ENCODE data around the gene MAP3K6. TPM values are rescaled to one million over a fixed set of nuclear protein-coding genes. Genes with fewer than 3 reads are reported as not detected.
A peak's percentile ranks its signal among the peaks of the same experiment; 100 is the strongest.
"Not testable (repeated sequence)": the region's sequence is repeated elsewhere in the genome, so short reads cannot be mapped to it uniquely, and the experiment has no call there.

The MAP3K6 gene
- polyA plus RNA-seq, 1 donor from 2014 or later = 4.4 TPM

- Histone ChIP-seq H3K9me3 (ENCODE audit: low read length) (no peaks in the 10 kb centered on the region), H3K4me2 (ENCODE audit: low read length) (no peak overlapping the region), H3K9me2 (ENCODE audit: insufficient read depth, low read length) (no peaks in the 10 kb centered on the region), H3F3A (ENCODE audit: insufficient read depth, low read length, poor library complexity, severe bottlenecking) (no peaks in the 10 kb centered on the region), H2AFZ (ENCODE audit: low read depth, low read length) (no peak overlapping the region), H3K36me3 (ENCODE audit: insufficient read depth, low read length) (peaks cover 4% of the 10 kb centered on the region), H4K20me1 (ENCODE audit: insufficient read depth) (no peaks in the 10 kb centered on the region), H3K27ac (ENCODE audit: low read length) (no peak overlapping the region), H3K9ac (ENCODE audit: low read length) (no peak overlapping the region), H3K79me2 (replicated peaks; ENCODE audit: insufficient read depth, low read length) (no peaks in the 10 kb centered on the region), H3K27me3 (ENCODE audit: insufficient read depth, low read depth, low read length) (no peaks in the 10 kb centered on the region), H3K4me3 (ENCODE audit: low read length) (no peak overlapping the region)
- TF ChIP-seq EP300 (conservative IDR thresholded peaks at IDR 0.05; ENCODE audit: poor library complexity, severe bottlenecking) (no peak), POLR2AphosphoS5 (IDR thresholded peaks at IDR 0.05) (no peak), RAD21 (conservative IDR thresholded peaks at IDR 0.05) (no peak), REST (IDR thresholded peaks at IDR 0.05; ENCODE audit: borderline replicate concordance) (no peak), SMC3 (conservative IDR thresholded peaks at IDR 0.05; ENCODE audit: poor library complexity) (no peak), MXI1 (conservative IDR thresholded peaks at IDR 0.05; ENCODE audit: poor library complexity, severe bottlenecking) (no peak)
These were observed 41.4 kb upstream of the MAP3K6 start for GRCh38 chr1:27408151-27408550.

DNA sequence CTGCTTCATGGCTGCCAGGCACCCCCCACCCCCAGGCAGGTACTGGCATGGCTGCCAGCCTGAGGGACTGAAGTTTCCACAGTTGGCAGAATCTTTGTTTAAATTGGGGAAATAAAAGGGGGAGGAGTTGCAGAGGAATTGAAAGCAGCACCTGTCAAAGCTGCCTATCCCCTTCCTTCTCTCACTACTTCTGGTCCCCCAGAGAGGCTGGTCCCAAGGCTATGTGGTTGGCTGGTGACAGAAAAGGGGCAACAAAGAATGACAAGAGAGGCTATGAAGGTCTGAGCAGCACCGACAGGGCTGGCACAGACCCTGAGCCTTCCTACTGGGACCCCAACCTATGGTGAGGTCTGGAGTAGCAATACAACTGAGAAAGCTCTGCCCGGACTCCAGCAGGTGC, 40.0 kb upstream of the MAP3K6 start:
- not testable (repeated sequence) for H3K9me3 ChIP-seq (ENCODE audit: low read length); H4K20me1 ChIP-seq (ENCODE audit: insufficient read depth); H3K9me2 ChIP-seq (ENCODE audit: insufficient read depth, low read length); H2AFZ ChIP-seq (ENCODE audit: low read depth, low read length); H3K79me2 ChIP-seq (replicated peaks; ENCODE audit: insufficient read depth, low read length); H3K4me2 ChIP-seq (ENCODE audit: low read length); H3K36me3 ChIP-seq (ENCODE audit: insufficient read depth, low read length); H3K27me3 ChIP-seq (ENCODE audit: insufficient read depth, low read depth, low read length); H3K4me3 ChIP-seq (ENCODE audit: low read length); H3K9ac ChIP-seq (ENCODE audit: low read length); H3F3A ChIP-seq (ENCODE audit: insufficient read depth, low read length, poor library complexity, severe bottlenecking)
- H3K27ac ChIP-seq (ENCODE audit: low read length) = peak overlapping the region; percentile 56

- H3K9me2 ChIP-seq (ENCODE audit: insufficient read depth, low read length) = no peaks in the 10 kb centered on the region
- peak overlapping the region; percentile 56 for H3K27ac ChIP-seq (ENCODE audit: low read length)
- H3K9me3 ChIP-seq (ENCODE audit: low read length) = no peaks in the 10 kb centered on the region
- H3F3A ChIP-seq (ENCODE audit: insufficient read depth, low read length, poor library complexity, severe bottlenecking) = no peaks in the 10 kb centered on the region
- H2AFZ ChIP-seq (ENCODE audit: low read depth, low read length) = no peak overlapping the region
- no peaks in the 10 kb centered on the region for H3K27me3 ChIP-seq (ENCODE audit: insufficient read depth, low read depth, low read length)
- peaks cover 4% of the 10 kb centered on the region for H3K36me3 ChIP-seq (ENCODE audit: insufficient read depth, low read length)
- peak overlapping the region; percentile 45 for H3K9ac ChIP-seq (ENCODE audit: low read length)
- H4K20me1 ChIP-seq (ENCODE audit: insufficient read depth) = no peaks in the 10 kb centered on the region
- TF ChIP-seq MXI1 (conservative IDR thresholded peaks at IDR 0.05; ENCODE audit: poor library complexity, severe bottlenecking) (no peak), REST (IDR thresholded peaks at IDR 0.05; ENCODE audit: borderline replicate concordance) (no peak), TAF1 (IDR thresholded peaks at IDR 0.05; ENCODE audit: low read depth) (no peak), SMC3 (conservative IDR thresholded peaks at IDR 0.05; ENCODE audit: poor library complexity) (no peak)
- no peaks in the 10 kb centered on the region for H3K79me2 ChIP-seq (replicated peaks; ENCODE audit: insufficient read depth, low read length)
- H3K4me3 ChIP-seq (ENCODE audit: low read length) = no peak overlapping the region
- no peak overlapping the region for H3K4me2 ChIP-seq (ENCODE audit: low read length)
These were observed 39.6 kb upstream of the MAP3K6 start for GRCh38 chr1:27406362-27406680.

Measured in neural cell (in vitro differentiated cells).